ENCODE measurements around the gene TP53AIP1. TPM values are rescaled to one million over a fixed set of nuclear protein-coding genes. Genes with fewer than 3 reads are reported as not detected.

The TP53AIP1 gene
- total RNA-seq, 2 donors from 2014 or later: not detected

DNA sequence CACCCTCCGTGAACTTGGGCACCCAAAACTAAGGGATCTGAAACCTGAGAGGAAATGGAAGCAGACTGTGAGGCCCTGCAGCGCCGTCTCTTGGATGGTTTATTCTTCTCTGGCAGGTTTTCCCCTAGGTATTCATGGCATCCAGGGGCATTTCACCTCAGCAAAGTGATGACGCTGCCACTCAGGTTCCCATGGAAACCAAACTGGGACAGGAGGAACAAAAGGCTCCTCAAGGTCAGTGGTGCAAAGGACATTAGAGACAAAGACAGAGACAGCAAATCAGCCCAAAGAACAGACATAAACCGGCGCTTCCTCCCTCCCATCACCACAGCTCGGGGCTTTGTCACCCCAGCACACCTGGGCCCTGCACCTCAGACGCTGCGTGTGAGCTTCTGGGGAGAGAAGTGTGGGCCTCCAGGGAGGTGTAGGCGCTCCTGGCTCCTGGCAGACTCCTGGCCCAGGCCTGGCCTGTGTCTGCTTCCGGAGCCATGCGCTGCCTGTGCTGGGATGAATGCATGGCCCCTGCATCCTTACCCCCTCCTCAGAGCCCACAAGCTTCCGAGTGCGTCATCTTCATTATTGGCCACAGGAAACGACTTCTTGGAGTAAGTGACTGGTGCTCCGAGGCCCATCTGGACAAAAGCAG, 5.9 kb downstream of the TP53AIP1 start:
- Mint-ChIP-seq H3K36me3 (ENCODE audit: low read depth) (no peaks in the 10 kb centered on the region), H3K27ac (no peak overlapping the region), H3K27me3 (ENCODE audit: insufficient read depth) (peaks cover 7% of the 10 kb centered on the region), H3K4me3 (no peak overlapping the region), H3K4me1 (peaks cover 2% of the 10 kb centered on the region), H3K9me3 (no peaks in the 10 kb centered on the region)
- H3K9me3 ChIP-seq (ENCODE audit: control insufficient read depth, low read length): no peaks in the 10 kb centered on the region
- no peak overlapping the region for H3K9ac ChIP-seq (ENCODE audit: extremely low read depth, low read length, poor library complexity, severe bottlenecking)
- no peak overlapping the region for H3K27ac ChIP-seq (ENCODE audit: low read depth, low read length)
- WGBS, 2 experiments (ENCODE audit: insufficient coverage in 1 of 2, insufficient read length in 1 of 2): 77 to 83% methylated on average over 6 to 16 of the region's 16 CpGs
- DNase-seq: peak; percentile 89
- TF ChIP-seq, protein P1, sequence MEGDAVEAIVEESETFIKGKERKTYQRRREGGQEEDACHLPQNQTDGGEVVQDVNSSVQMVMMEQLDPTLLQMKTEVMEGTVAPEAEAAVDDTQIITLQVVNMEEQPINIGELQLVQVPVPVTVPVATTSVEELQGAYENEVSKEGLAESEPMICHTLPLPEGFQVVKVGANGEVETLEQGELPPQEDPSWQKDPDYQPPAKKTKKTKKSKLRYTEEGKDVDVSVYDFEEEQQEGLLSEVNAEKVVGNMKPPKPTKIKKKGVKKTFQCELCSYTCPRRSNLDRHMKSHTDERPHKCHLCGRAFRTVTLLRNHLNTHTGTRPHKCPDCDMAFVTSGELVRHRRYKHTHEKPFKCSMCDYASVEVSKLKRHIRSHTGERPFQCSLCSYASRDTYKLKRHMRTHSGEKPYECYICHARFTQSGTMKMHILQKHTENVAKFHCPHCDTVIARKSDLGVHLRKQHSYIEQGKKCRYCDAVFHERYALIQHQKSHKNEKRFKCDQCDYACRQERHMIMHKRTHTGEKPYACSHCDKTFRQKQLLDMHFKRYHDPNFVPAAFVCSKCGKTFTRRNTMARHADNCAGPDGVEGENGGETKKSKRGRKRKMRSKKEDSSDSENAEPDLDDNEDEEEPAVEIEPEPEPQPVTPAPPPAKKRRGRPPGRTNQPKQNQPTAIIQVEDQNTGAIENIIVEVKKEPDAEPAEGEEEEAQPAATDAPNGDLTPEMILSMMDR (conservative IDR thresholded peaks at IDR 0.05): no peak
- no peaks in the 10 kb centered on the region for H3K27me3 ChIP-seq (ENCODE audit: control insufficient read depth, insufficient read depth, low read length, poor library complexity, severe bottlenecking)
- no peaks in the 10 kb centered on the region for H3K36me3 ChIP-seq (ENCODE audit: control insufficient read depth, insufficient read depth, low read length)
- H3K4me1 ChIP-seq (ENCODE audit: control insufficient read depth, insufficient read depth, low read length): no peaks in the 10 kb centered on the region
- no peak overlapping the region for H3K4me3 ChIP-seq (ENCODE audit: low read length)

GRCh38 chr11:128934926-128935325, 7.7 kb downstream of the TP53AIP1 start:
- Histone ChIP-seq H3K27me3 (ENCODE audit: control insufficient read depth, insufficient read depth, low read length, poor library complexity, severe bottlenecking) (no peaks in the 10 kb centered on the region), H3K4me1 (ENCODE audit: control insufficient read depth, insufficient read depth, low read length) (no peaks in the 10 kb centered on the region), H3K27ac (ENCODE audit: low read depth, low read length) (no peak overlapping the region), H3K36me3 (ENCODE audit: control insufficient read depth, insufficient read depth, low read length) (no peaks in the 10 kb centered on the region), H3K4me3 (ENCODE audit: low read length) (no peak overlapping the region), H3K9ac (ENCODE audit: extremely low read depth, low read length, poor library complexity, severe bottlenecking) (no peak overlapping the region), H3K9me3 (ENCODE audit: control insufficient read depth, low read length) (no peaks in the 10 kb centered on the region)
- Mint-ChIP-seq H3K27me3 (ENCODE audit: insufficient read depth) (peaks cover 2% of the 10 kb centered on the region), H3K9me3 (no peaks in the 10 kb centered on the region), H3K27ac (no peak overlapping the region), H3K36me3 (ENCODE audit: low read depth) (no peaks in the 10 kb centered on the region), H3K4me3 (no peak overlapping the region), H3K4me1 (peaks cover 2% of the 10 kb centered on the region)
- no peak for DNase-seq
- 92 to 99% methylated on average over 8 to 10 of the region's 10 CpGs for WGBS, 2 experiments (ENCODE audit: insufficient coverage in 1 of 2, insufficient read length in 1 of 2)
- TF ChIP-seq, protein P1 (conservative IDR thresholded peaks at IDR 0.05): no peak

GRCh38 chr11:128934351-128934750, 8.3 kb downstream of the TP53AIP1 start:
- Mint-ChIP-seq H3K9me3 (no peaks in the 10 kb centered on the region), H3K27me3 (ENCODE audit: insufficient read depth) (peaks cover 6% of the 10 kb centered on the region), H3K4me3 (no peak overlapping the region), H3K4me1 (peaks cover 2% of the 10 kb centered on the region), H3K36me3 (ENCODE audit: low read depth) (no peaks in the 10 kb centered on the region), H3K27ac (no peak overlapping the region)
- Histone ChIP-seq H3K4me1 (ENCODE audit: control insufficient read depth, insufficient read depth, low read length) (no peaks in the 10 kb centered on the region), H3K36me3 (ENCODE audit: control insufficient read depth, insufficient read depth, low read length) (no peaks in the 10 kb centered on the region), H3K27ac (ENCODE audit: low read depth, low read length) (no peak overlapping the region), H3K27me3 (ENCODE audit: control insufficient read depth, insufficient read depth, low read length, poor library complexity, severe bottlenecking) (no peaks in the 10 kb centered on the region), H3K9ac (ENCODE audit: extremely low read depth, low read length, poor library complexity, severe bottlenecking) (no peak overlapping the region), H3K9me3 (ENCODE audit: control insufficient read depth, low read length) (no peaks in the 10 kb centered on the region), H3K4me3 (ENCODE audit: low read length) (no peak overlapping the region)
- DNase-seq: no peak
- TF ChIP-seq, protein P1 (conservative IDR thresholded peaks at IDR 0.05): no peak
- 94 to 95% methylated on average over 5 to 7 of the region's 7 CpGs for WGBS, 2 experiments (ENCODE audit: insufficient coverage in 1 of 2, insufficient read length in 1 of 2)
